HUES64 (cell line): ENCODE results near the gene H3-3A.
A peak's percentile ranks its signal among the peaks of the same experiment; 100 is the strongest.

Experiments used
- H3K27ac ChIP-seq: 2 replicates; pipeline ENCODE4 v1.7.0; 2013; ENCODE audit warnings: low read depth, low read length, inconsistent platforms
- H3K27me3 ChIP-seq: 2 replicates; pipeline ENCODE4 v1.6.1; 2013; ENCODE audit warnings: mild to moderate bottlenecking, low read length; ENCODE audit not compliant: insufficient read depth
- H3K36me3 ChIP-seq: 2 replicates; pipeline ENCODE4 v1.6.1; 2013; ENCODE audit warnings: mild to moderate bottlenecking, low read length; ENCODE audit not compliant: insufficient read depth
- H3K4me1 ChIP-seq: 2 replicates; pipeline ENCODE4 v1.6.1; 2013; ENCODE audit warnings: mild to moderate bottlenecking, low read length, moderate library complexity; ENCODE audit not compliant: insufficient read depth
- H3K4me3 ChIP-seq: 2 replicates; pipeline ENCODE4 v1.5.1; 2013; ENCODE audit warnings: mild to moderate bottlenecking, low read length, moderate library complexity
- H3K9ac ChIP-seq: 2 replicates; pipeline ENCODE4 v1.6.1; 2013; ENCODE audit warnings: mild to moderate bottlenecking, low read depth, low read length
- H3K9me3 ChIP-seq: 2 replicates; pipeline ENCODE4 v1.6.1; 2013; ENCODE audit warnings: low read depth, low read length; ENCODE audit not compliant: insufficient read depth
- WGBS: fragments of 150-250, 120-280 bp; methylation state at CpG from one replicate; pipeline ENCODE4 v1.1.7; 2013; ENCODE audit warnings: missing lambda C conversion rate; 5-methylcytosine and 5-hydroxymethylcytosine counted together

The H3-3A gene

GRCh38 chr1:226054519-226055327 is 7.8 kb upstream of the H3-3A start:
- no peak overlapping the region for H3K9ac ChIP-seq
- H3K27ac ChIP-seq, result 0 out of 2 replicates have a peak overlapping the region, but pooled peaks have one; percentile 45
- H3K27me3 ChIP-seq, result no peaks in the 10 kb centered on the region
- H3K36me3 ChIP-seq, result no peaks in the 10 kb centered on the region
- no peak overlapping the region for H3K4me3 ChIP-seq
- WGBS, result 71% methylated on average over 6 of the region's 6 CpGs
- no peaks in the 10 kb centered on the region for H3K9me3 ChIP-seq
- peaks cover 7% of the 10 kb centered on the region; the same call in 1 of the 2 replicates for H3K4me1 ChIP-seq

GRCh38 chr1:226059709-226060108 is 2.8 kb upstream of the H3-3A start:
- 93% methylated on average over 1 of the region's 1 CpG for WGBS
- H3K36me3 ChIP-seq, result no peaks in the 10 kb centered on the region

GRCh38 chr1:226060427-226060826 is 2.1 kb upstream of the H3-3A start:
- no peak overlapping the region for H3K27ac ChIP-seq
- peaks cover 6% of the 10 kb centered on the region for H3K36me3 ChIP-seq
- 94% methylated on average over 1 of the region's 1 CpG for WGBS

More at GRCh38 chr1:226059709-226060108, 2.8 kb upstream of the H3-3A start:
- H3K27ac ChIP-seq, result no peak overlapping the region
- peaks cover 10% of the 10 kb centered on the region for H3K4me1 ChIP-seq
- H3K27me3 ChIP-seq, result no peaks in the 10 kb centered on the region
- no peak overlapping the region for H3K4me3 ChIP-seq
- H3K9ac ChIP-seq, result no peak overlapping the region
- H3K9me3 ChIP-seq, result no peaks in the 10 kb centered on the region

GRCh38 chr1:226061068-226061840 is 1.3 kb upstream of the H3-3A start:
- peaks cover 14% of the 10 kb centered on the region for H3K36me3 ChIP-seq
- H3K4me1 ChIP-seq, result peaks cover 21% of the 10 kb centered on the region
- peak overlapping the region; percentile 82 for H3K4me3 ChIP-seq
- peak overlapping the region; percentile 100 for H3K27ac ChIP-seq
- peak overlapping the region; percentile 99 for H3K9ac ChIP-seq
- no peaks in the 10 kb centered on the region for H3K9me3 ChIP-seq
- no peaks in the 10 kb centered on the region for H3K27me3 ChIP-seq
- WGBS, result 28% methylated on average over 21 of the region's 21 CpGs

More at GRCh38 chr1:226060427-226060826, 2.1 kb upstream of the H3-3A start:
- Histone ChIP-seq H3K27me3 (no peaks in the 10 kb centered on the region), H3K4me1 (peaks cover 13% of the 10 kb centered on the region), H3K4me3 (no peak overlapping the region), H3K9ac (no peak overlapping the region; the same call in 1 of the 2 replicates), H3K9me3 (no peaks in the 10 kb centered on the region)

- peaks cover 22% of the 10 kb centered on the region for H3K36me3 ChIP-seq
- WGBS, result under 1% methylated on average over 100 of the region's 100 CpGs
Measured at GRCh38 chr1:226061841-226062557, 517 bp upstream of the H3-3A start.

GRCh38 chr1:226063224-226063976 is 884 bp downstream of the H3-3A start:
- Histone ChIP-seq H3K27ac (peak overlapping the region; percentile 100), H3K27me3 (no peaks in the 10 kb centered on the region), H3K36me3 (peaks cover 36% of the 10 kb centered on the region), H3K9ac (peak overlapping the region; percentile 100), H3K9me3 (no peaks in the 10 kb centered on the region), H3K4me3 (peak overlapping the region; percentile 89), H3K4me1 (peaks cover 30% of the 10 kb centered on the region)
- under 1% methylated on average over 35 of the region's 36 CpGs for WGBS

More at GRCh38 chr1:226061841-226062557, 517 bp upstream of the H3-3A start:
- Histone ChIP-seq H3K9me3 (no peaks in the 10 kb centered on the region), H3K4me1 (peaks cover 28% of the 10 kb centered on the region), H3K4me3 (peak overlapping the region; percentile 82), H3K27ac (peak overlapping the region; percentile 100), H3K27me3 (no peaks in the 10 kb centered on the region), H3K9ac (peak overlapping the region; percentile 99)

- Histone ChIP-seq H3K9me3 (no peaks in the 10 kb centered on the region), H3K4me3 (peak overlapping the region; percentile 89), H3K27me3 (no peaks in the 10 kb centered on the region), H3K9ac (peak overlapping the region; percentile 100), H3K36me3 (peaks cover 44% of the 10 kb centered on the region), H3K27ac (peak overlapping the region; percentile 100), H3K4me1 (peaks cover 30% of the 10 kb centered on the region)
- 0% methylated on average over 5 of the region's 17 CpGs for WGBS
Measured at GRCh38 chr1:226063977-226064815, 1.7 kb downstream of the H3-3A start.

GRCh38 chr1:226064816-226065248 is 2.3 kb downstream of the H3-3A start:
- H3K4me3 ChIP-seq, result peak overlapping the region; percentile 89
- 0% methylated on average over 4 of the region's 5 CpGs for WGBS
- no peaks in the 10 kb centered on the region for H3K9me3 ChIP-seq
- H3K4me1 ChIP-seq, result peaks cover 30% of the 10 kb centered on the region
- no peaks in the 10 kb centered on the region for H3K27me3 ChIP-seq
- peaks cover 50% of the 10 kb centered on the region for H3K36me3 ChIP-seq
- peak overlapping the region; percentile 27; the same call in 1 of the 2 replicates for H3K9ac ChIP-seq
- no peak overlapping the region for H3K27ac ChIP-seq

GRCh38 chr1:226066415-226067078 is 4.0 kb downstream of the H3-3A start:
- Histone ChIP-seq H3K27me3 (no peaks in the 10 kb centered on the region), H3K4me1 (peaks cover 23% of the 10 kb centered on the region), H3K36me3 (peaks cover 63% of the 10 kb centered on the region), H3K9ac (no peak overlapping the region), H3K9me3 (no peaks in the 10 kb centered on the region), H3K4me3 (peak overlapping the region; percentile 89), H3K27ac (no peak overlapping the region)
- WGBS, result 75% methylated on average over 2 of the region's 4 CpGs
